Measurements from ENCODE around the gene IGFL4.

Gene IGFL4

DNA sequence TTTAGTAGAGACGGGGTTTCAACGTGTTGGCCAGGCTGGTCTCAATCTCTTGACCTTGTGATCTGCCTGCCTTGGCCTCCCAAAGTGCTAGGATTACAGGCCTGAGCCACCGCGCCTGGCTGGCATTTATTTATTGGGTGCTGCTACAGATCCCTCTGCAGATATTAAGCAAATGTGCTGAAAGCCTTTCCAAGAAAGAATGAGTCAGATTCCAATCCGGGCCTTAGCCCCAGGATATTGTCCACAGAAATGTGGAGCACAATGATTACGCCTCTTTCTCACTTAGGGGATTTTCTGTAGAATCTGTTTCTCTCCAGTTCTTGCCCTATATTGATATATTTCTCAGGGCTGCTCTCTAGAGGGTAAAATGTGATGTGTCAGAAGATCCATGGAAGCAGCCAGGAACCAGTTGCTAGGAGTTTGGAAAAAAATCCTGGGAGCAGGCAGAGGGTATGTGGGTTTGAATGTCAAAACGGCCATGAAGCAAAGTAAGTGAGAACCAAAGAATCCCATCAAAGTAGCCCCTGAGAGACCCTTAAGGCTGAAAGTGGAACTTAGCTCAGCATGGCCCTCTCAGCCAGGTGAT, 24.8 kb upstream of the IGFL4 start:
- in situ Hi-C loops (cut with HindIII; ENCODE audit: low sequenced_read_pairs): no loop called here

GRCh38 chr19:46063201-46063600, 22.4 kb upstream of the IGFL4 start:
- in situ Hi-C loops (cut with HindIII; ENCODE audit: low sequenced_read_pairs): no loop called here

- in situ Hi-C loops (cut with HindIII; ENCODE audit: low sequenced_read_pairs): no loop called here
Observed at GRCh38 chr19:46060012-46060411, 19.2 kb upstream of the IGFL4 start.

DNA sequence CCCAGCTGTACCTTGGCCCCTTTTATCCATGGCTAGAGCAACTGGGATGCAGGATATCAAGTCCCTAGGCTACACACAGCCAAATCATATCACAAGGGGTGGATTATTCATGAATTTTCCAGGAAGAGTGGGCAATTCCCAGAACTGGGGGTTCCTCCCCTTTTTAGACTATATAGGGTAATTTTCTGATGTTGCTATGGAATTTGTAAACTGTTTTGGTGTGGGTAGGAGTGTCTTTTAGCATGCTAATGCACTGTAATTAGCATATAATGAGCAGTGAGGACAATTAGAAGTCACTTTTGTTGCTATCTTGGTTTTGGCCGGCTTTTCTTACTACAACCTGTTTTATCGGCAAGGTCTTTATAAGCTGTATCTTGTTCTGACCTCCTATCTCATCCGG, 18.0 kb upstream of the IGFL4 start:
- in situ Hi-C loops (cut with HindIII; ENCODE audit: low sequenced_read_pairs): no loop called here

- in situ Hi-C loops (cut with HindIII; ENCODE audit: low sequenced_read_pairs): no loop called here
Observed at GRCh38 chr19:46056536-46056935, 15.7 kb upstream of the IGFL4 start.

DNA sequence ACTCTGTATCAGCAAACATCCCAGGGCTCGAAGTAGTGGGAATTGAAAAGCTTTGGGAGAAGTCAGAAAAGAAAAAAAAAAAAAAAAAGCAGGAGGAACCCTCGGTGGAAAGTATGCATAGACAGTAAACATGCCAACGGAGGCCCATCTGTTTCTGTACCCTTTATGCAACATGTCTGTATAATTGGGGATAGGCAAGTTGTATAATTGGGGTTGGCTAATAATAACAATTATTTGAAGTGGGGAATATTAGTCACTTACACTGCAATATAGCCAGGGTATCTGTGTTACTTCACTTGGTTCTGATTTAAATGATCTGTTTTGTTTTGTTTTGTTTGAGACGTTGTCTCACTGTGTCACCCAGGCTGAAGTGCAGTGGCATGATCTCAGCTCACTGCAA, 12.1 kb upstream of the IGFL4 start:
- in situ Hi-C loops (cut with HindIII; ENCODE audit: low sequenced_read_pairs): no loop called here

GRCh38 chr19:46049597-46049996, 8.8 kb upstream of the IGFL4 start:
- in situ Hi-C loops (cut with HindIII; ENCODE audit: low sequenced_read_pairs): no loop called here

DNA sequence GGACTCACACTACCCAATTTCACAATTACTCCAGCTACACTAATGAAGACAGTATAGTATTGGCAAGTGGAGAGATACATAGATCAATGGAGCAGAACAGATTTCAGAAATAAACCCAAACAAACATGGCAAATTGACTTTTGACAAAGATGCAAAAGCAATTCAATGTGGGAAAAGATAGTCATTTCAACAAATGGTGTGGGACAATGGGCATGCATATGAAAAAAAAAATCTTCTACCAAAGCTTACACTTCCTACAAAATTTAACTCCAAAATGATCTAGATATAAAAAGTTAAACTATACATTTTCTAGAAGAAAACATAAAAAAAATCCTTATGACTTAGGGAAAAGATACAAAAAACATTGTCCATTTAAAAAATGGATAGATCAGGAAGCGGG, 2.7 kb upstream of the IGFL4 start:
- in situ Hi-C loops (cut with HindIII; ENCODE audit: low sequenced_read_pairs): no loop called here

GRCh38 chr19:46042252-46042883, 1.6 kb upstream of the IGFL4 start:
- in situ Hi-C loops (cut with HindIII; ENCODE audit: low sequenced_read_pairs): no loop called here

DNA sequence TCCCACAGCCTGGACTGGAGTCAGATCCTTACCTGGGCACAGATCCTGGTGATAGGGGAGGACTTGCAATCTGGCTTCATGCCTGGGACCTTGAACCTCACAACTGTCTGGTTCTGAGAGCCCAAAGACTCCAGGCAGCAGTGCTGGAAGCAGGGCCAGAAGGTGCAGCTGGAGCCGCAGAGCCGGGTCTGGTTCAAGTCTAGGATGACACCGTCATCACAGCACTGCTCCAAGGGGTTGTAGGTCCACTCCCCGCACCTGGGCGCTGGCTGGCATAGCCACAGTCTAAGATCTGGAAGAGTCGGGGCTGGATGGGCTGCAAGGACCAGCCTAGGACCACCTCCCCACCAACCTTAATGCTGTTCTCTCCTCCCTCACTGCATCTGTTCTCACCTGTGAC, 677 bp downstream of the IGFL4 start:
- in situ Hi-C loops (cut with HindIII; ENCODE audit: low sequenced_read_pairs): no loop called here

DNA sequence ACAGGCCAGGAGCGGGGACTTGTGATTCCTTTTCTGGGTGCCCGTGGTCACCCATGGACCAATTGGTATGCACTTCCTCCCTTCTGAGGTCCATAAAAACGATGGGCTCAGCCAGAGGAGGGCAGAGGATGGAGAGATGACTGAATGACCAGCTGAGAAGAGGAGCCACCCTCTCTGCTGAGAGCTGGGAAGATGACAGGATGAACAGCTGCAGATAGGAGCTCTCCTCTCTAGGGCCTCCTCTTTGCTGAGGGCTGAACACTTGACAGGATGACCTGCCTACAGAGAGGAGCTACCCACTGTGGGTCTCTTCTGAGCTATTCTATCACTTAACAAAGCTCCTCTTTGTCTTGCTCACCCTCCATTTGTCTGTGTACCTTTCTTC, 4.1 kb downstream of the IGFL4 start:
- in situ Hi-C loops (cut with HindIII; ENCODE audit: low sequenced_read_pairs): no loop called here

- in situ Hi-C loops (cut with HindIII; ENCODE audit: low sequenced_read_pairs): no loop called here
Observed at GRCh38 chr19:46035986-46036743, 4.6 kb downstream of the IGFL4 start.

DNA sequence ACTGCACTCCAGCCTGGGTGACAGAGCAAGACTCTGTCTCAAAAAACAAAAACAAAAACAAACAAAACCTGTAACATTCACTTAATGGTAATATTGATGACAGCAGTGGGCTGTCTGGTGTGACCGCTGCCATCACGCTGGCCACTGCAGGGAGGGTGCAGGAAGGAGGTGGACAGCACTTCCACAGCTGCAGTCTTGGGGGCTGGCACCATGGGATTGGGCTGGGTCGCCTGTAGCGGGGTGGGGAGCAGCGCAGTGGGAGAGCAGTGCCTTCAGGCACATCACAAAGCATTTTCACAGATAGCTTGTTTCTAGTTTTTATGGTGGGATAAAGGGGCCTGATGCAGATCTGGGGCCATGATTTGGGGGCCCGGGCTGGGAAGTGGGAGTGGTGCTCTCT, 5.3 kb downstream of the IGFL4 start:
- in situ Hi-C loops (cut with HindIII; ENCODE audit: low sequenced_read_pairs): no loop called here

- in situ Hi-C loops (cut with HindIII; ENCODE audit: low sequenced_read_pairs): no loop called here
Observed at GRCh38 chr19:46033401-46033800, 7.4 kb downstream of the IGFL4 start.

DNA sequence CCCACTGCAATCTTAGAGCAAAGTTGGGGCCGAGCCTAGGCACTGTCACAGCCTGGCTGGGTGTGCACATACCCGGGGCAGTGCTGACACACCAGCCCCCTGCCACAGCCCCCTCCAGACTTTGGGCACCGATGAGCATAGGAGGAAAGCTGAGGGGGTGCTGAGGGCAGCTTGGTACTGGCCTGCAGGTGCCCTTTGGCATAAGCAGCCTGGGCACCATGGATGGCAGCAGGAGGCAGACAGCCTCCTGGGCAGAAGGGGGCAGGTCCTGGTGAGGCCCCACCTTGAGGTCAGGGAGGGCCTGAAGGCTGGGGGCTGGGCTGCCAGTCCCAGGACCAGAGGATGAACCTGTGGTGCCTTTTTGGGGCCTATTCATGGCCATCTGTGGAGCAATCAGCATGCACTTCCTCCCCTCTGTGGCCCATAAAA, 8.2 kb downstream of the IGFL4 start:
- in situ Hi-C loops (cut with HindIII; ENCODE audit: low sequenced_read_pairs): no loop called here

DNA sequence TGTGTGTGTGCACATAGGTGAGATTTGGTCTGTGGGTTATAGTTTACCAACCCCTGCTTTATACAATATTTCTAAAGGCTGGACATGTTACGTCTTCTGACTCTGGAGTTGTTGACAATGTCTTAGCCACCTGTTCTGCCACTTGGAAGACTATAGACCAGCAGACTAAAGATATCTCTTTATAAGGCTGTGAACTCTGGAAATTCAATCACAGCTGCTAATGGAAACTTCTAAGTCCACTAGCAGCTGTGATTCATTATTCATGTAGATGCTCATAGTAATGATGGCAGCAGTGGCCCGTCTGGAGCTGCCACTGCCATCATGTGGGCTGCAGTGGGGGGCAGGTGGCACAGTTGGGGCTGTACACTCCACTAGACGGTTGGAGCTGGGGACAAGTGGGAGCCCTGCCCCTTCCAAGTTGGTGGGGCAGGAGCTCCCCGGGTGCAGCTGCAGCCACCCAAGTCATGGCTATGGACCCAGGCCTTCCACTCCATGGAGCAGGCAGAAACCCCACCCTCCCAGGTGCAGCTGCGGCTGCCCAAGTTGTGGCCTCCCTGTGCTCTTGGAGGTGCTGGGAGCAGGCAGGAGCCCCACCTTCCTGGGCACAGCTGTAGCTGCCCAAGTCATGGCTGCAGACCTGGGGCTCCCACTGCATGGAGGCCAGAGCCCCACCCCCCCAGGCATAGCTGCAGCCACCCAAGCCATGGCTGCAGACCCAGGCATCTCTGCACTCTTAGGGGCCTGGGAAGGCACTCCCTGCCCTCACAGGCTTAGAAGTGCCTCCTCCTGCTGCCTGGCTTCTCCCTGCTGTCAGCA, 8.8 kb downstream of the IGFL4 start:
- in situ Hi-C loops (cut with HindIII; ENCODE audit: low sequenced_read_pairs): no loop called here

- in situ Hi-C loops (cut with HindIII; ENCODE audit: low sequenced_read_pairs): no loop called here
Observed at GRCh38 chr19:46030812-46031550, 9.8 kb downstream of the IGFL4 start.

GRCh38 chr19:46025835-46026234, 15.0 kb downstream of the IGFL4 start:
- in situ Hi-C loops (cut with HindIII; ENCODE audit: low sequenced_read_pairs): no loop called here

GRCh38 chr19:46023311-46023779, 17.5 kb downstream of the IGFL4 start:
- in situ Hi-C loops (cut with HindIII; ENCODE audit: low sequenced_read_pairs): no loop called here

DNA sequence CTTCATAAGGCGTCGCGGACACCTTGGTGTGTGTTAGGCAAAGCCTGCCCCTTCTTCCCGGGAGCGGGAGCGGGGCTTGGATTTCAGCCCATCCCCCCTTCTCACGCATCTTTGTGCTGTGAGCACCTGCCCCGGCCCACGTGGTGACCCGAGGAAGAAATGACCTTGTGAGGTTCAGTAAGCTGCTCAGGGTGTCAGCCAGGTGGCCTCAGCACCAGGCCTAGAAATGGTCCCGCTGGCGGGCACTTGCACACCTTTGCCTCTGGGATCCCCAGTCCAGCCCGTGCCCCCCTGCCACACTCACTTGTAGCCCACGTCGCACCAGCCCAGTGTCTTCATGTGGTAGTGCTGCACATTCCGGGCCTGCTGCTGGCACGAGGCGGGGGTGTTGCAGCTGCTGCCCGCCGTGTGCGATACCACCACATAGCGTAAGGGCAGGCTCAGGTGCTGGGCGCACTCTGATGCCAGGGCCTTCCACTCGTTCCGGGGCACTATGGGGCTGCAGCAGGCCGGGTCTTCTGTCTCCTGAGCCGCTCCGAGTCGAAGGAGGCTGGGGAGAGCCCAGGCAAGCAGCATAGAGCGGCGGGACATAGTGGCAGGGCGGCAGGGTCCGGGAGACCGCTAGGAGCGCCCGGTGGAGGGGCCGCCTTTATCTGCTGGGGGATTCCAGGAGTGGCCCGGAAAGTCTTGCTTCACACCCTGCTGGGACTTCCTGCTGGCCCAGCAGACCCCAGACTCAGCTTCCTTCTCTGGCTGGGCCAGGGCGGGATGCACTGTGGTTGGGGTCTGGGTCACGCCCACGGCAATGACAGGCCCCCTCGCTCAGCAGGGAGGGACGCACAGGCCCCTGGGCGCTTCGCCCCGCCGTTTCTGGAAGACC, 18.1 kb downstream of the IGFL4 start, which contains the start of gene PGLYRP1:
TSS of gene PGLYRP1 (minus strand) at position 623 of the 880 bp plus-strand sequence. CDS start at position 591, 32 bp downstream.
- in situ Hi-C loops (cut with HindIII; ENCODE audit: low sequenced_read_pairs): no loop called here
